Activated naive CD4-positive, alpha-beta T cell treated with Interleukin-2 at 50 U/mL for 16 hours (primary cell): ENCODE results near the gene UGT1A7.
A peak's percentile ranks its signal among the peaks of the same experiment; 100 is the strongest.
"Not testable (repeated sequence)": the region's sequence is repeated elsewhere in the genome, so short reads cannot be mapped to it uniquely, and the experiment has no call there.

ENCODE experiments used
- DNase-seq: peaks from one replicate; pipeline ENCODE4 v3.0.0-alpha.2; 2020

Gene UGT1A7

DNA sequence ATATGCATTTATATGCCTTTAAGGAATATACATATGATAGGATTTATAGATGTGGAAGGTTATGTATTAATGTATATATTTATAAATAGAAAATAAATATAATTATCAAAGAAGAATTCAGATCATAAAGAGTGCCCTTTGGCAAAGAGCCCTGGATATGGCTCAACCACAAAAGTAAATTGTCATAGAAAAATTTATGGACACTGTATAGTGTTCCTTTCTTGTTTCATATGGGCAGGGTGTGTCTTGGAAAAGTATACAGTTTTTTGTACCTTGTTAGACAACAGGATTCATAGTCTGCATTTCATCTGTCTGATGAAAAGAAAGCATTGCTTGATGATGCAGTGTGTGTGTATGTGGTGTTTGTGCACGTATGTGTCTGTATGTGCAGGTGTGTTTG is 2.9 kb downstream of the UGT1A7 start:
- no peak for DNase-seq

DNA sequence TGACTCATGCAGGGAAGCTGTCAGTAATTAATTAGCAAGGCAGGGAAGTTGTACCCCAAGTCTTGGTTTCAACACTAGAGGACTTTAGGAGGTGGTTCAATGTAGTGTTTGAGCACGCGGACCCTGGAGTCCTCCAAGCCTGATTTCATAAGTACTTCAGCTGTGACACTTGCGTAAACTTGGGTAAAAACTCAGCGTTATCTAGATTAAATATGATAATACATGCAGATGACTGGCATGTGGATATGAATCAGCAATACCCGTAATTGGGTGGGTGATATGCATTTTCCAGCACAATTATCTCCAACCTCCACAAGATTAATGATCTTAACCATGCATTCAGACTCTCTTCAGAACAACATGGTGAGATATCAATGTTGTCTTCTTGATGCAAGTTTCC is 5.2 kb downstream of the UGT1A7 start:
- DNase-seq, result no peak

DNA sequence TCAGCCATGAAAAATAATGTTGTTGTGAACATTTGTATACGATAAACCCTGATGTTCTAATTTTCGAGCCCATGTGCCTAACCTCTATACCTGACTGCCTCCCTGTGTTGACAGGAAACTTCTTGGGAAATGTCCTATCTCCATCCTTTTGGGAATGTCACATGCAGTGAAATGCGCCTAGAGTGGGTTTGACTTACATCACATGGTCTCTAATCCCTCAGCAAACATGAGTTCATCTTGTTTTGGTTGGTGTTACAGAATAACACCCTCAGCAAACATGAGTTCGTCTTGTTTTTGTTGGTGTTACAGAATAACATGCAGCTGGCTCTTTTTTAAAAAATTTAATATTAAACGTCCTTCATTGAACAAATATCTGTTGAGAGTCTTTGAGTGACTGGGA is 6.6 kb downstream of the UGT1A7 start:
- no peak for DNase-seq

DNA sequence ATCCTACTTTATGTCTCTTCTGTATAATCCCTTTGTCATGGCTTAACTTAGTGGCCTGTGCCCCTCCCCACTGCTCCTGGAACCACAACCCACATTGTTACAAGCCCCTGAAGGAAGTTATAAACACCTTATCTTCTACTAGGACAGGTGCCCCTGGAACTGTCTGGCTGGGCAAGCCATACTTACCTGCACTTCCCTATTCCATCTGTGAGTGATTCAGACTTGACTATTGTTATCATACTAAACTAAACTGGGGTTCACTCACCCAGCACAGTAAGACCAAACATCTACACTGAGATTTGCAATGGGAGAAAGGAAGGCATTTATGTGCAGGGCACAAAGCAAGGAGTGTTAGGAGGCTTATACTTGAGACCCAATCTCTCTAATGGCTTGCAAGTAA is 7.3 kb downstream of the UGT1A7 start:
- no peak for DNase-seq

DNA sequence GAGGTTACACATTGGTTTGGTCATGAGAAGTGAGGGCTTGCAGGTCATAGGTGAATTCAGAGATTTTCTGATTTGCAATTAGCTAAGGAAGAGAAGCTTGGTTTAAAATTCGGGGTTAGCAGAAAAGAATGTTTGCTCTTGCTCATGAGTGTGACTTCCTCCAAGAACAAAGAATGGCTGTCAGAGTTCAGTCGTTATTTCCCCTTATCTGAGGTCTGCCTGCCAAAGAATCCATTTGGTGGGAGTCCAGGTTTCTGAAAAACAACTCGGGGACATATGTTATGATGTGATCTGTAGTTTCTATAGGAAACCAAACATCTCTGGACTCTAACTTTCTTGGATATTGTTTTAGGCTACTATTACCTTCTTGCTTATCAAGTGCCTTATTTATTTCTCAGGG is 7.8 kb downstream of the UGT1A7 start:
- DNase-seq, result no peak

DNA sequence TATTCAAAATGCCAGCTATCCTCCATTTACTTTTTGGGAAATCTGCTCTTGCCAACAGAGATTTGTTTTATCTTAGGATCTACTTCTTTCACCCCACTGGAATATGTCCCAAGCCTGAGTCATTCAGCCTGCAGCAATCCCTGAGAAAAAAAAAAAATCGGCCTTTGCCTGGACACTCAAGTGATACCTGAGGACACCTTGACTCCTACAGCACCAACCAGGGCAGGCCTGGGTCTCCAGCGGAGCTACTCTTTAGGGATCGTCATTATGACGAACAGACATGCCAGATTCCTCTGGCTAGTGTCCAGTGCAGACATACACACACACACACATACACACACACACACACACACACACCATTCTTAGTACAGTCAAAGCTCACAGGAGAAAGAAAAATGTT is 8.7 kb downstream of the UGT1A7 start:
- DNase-seq, result no peak

DNA sequence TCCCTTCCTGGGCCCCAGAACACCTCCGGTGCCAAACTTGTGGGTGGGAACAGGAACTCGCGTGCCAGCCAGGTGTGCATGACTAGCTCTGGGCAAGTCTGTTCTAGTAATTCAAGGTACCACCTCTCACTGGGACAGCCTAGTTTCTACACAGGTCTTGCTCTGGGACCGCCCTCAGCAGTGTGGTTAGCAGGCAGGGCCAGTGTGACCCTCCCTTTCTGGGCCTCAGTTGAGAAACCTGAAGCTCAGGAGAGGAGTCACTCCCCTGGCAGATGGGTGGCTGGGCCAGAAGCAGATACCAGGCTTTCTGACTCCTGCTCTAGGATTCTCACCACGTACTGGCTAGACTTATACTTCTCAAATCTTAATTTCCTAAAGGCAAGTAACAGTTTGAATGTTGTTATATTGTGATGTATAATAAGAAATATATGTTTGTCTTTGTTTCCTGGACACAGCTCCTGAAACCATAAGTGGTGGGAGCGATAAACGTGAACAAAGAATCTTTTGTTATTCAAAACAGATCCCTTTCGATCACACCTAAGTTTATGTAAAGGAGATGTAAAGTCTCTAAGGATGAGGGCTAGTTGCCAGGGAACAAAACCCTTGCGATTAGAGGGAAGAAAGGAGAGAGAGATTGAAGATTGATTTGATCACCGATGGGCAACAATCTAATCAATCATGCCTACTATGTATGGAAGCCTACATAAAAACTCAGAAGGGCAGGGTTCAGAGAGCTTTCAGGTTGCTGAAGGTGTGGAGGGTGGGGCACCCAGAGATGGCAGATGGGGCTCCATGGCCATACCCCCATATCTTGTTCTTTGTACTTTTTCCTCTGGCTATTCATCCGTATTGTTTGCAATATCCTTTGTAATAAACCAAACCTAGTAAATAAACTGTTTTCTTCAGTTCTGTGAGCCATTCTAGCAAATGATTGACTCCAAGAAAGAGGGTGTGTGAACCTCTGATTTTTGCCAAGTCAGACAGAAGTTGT is 10.0 kb downstream of the UGT1A7 start:
- no peak for DNase-seq

DNA sequence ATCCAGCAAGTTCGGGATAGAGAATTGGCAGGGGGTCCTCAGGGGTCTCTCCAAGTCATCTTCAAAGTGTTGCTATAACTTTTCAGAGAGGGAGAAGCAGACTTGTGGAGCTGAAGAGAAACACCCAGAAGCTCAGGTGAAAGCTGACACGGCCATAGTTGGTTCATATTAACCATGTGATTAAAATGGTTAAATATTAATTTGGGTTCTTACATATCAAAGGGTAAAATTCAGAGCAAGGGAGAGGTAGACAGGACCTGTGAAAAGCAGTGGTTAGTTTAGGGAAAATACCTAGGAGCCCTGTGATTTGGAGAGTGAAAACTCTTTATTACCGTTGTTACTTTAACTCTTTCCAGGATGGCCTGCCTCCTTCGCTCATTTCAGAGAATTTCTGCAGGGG is 10.9 kb downstream of the UGT1A7 start, which contains the start of gene UGT1A6:
UGT1A6 (plus strand) TSS at position 243 of the 400 bp plus-strand sequence; CDS start at position 358, 115 bp downstream.
- DNase-seq, result no peak

DNA sequence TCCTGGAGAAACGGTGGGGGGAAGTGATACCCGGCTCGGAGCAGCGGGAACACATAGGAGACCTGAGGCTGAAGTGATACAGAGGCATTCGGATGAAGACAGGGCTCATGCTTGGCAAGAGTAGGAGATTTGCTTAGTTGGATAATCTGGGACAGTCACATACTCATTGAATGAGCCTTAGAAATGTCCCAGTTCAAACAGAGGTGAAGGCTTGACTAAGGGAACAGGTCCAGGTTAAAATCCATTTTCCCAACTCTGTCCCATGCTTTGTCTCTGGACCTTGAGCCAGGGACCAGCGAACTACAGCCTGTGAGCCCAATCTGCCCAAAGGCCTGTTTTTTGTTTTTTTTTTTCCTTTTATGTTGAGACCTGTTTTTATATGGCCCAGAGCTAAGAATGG is 12.3 kb downstream of the UGT1A7 start:
- DNase-seq, result no peak

DNA sequence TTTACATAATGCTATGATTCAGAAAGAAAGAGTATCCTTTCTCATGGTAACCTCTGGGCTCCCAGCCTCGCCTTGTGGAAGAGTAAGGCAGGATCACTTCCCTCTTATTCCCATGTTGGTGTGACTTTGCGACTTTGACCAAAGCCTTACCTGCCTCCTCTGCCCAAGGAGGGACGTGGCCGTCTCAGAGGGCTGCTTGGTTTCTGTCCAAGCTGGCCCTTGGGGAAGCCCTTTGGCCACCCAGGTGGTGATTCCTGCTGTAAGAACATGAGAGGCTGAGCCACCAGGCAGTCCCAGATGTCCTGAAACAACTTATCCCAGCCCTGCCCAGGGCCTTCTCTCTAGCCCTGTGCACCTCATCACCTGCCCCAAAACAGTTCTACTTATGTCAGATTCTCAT is 17.0 kb downstream of the UGT1A7 start:
- DNase-seq, result no peak

DNA sequence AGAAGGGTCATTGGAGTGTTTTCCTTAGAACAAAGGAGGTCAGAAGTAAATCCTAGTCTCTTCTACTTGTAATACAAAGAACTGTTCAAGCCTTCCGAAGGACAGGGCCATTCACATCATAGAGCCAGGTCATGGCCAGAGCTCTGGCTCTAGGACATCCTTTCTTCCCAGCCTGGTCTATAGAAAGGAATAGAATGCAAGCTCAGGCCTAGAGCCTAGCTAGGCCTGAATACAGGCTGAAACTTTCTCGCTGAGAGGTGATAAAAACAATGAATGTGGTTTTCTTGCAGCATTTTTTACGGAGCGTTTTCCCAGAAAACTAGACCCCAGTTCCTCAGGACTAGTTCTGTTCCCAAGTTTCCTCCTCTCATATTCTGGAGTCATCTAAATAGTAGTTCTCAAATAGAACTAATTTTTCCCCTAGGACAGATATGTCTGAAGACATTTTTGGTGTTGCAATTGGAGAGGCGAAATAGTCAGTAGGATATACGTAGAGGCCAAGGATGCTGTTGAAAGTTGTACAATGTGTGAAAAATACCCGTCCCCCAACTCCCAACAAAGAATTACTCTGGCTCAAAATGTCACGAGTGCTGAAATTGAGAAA is 17.8 kb downstream of the UGT1A7 start:
- DNase-seq, result no peak

DNA sequence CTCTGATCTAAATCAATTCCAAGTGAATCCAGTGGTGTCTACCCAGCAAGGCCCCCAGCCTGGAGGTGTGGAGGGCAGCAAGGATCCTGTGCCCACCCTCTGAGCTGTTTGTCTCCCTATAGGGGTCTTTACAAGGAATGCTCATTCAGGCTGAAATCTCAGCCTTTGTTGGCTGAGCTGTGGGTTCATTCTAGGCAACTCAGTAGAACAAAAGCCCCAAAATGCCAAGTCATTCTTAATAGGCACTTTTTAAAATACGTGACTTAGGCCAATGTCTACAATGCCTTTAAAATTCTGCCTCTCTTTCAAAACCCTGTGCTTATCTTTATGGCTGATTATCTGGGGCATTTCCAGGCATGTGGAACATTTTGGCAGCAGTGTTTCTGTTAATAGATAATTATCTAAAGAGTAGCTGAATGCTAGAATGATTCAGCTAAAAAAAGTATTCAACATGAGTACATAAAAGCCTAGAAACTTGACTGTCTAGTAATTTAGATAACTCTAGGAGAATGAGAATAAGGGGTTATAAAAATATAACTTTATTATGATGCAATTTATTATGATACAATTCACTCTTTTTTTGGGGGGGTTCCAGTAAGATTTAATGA is 18.4 kb downstream of the UGT1A7 start:
- no peak for DNase-seq

DNA sequence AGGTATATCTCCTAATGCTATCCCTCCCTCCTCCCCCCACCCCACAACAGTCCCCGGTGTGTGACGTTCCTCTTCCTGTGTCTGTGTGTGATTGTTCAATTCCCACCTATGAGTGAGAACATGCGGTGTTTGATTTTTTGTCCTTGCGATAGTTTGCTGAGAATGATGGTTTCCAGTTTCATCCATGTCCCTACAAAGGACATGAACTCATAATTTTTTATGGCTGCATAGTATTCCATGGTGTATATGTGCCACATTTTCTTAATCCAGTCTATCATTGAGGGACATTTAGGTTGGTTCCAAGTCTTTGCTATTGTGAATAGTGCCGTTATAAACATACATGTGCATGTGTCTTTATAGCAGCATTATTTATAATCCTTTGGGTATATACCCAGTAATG is 19.1 kb downstream of the UGT1A7 start:
- DNase-seq, result not testable (repeated sequence)

DNA sequence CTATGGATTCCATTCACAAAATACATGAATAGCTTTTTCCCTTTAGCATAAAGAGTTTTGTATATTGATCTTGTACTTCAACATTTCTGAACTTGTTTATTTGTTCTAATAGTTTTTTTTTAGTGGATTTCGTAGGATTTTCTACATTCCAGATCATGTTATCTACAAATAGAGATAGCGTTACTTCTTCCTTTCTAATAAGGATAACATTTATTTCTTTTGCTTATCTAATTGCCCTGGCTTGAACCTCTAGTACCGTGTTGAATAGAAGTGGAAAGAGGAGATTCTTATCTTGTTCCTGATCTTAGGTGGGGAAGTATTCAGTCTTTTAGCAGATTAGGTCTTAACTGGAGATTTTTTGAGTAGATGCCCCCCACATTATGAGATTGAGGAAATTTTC is 20.5 kb downstream of the UGT1A7 start:
- no peak for DNase-seq

DNA sequence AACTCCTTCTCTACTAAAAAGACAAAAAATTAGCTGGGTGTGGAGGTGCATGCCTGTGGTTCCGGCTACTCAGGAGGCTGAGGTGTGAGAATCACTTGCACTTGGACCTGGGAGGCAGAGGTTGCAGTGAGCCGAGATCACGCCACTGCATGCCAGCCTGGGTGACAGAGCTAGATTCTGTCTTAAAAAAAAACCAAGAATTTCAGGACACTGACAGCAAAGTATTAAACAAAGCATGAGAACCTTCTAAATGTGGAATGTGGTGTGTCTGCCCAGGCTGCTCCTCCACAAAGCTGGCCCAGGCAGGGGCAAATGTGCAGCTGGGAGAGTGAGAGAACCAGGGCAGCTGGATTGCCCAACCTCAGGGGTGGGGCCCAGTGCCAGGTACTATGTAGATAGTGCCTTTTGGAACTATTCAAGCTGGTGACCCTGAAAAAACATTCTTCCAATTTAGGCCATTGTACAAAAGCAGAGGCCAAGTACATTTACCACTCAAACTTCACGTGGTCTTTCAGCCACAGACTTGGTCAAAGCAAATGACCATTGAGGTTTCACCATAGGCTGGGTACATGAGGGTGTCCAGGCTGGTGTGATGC is 24.3 kb downstream of the UGT1A7 start:
- DNase-seq, result no peak

DNA sequence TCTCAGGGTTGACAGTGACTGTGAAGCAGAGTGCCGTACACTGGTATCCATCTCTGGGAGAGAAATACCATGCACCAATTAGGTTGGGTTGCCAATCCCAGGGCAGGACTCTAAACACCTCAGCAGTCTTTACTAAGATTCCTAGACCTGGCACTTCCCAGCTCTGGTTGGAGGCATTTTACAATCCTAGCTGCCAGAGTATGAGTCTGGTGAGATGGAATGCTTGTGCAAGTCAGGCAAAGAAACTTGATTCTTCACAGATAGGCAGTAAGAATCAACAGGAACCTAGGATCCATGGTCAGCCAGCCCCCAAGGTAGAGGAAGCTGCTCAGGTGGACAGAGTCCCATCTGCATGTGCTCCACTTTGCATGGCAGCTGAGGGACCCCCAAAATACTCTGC is 25.0 kb downstream of the UGT1A7 start:
- no peak for DNase-seq

DNA sequence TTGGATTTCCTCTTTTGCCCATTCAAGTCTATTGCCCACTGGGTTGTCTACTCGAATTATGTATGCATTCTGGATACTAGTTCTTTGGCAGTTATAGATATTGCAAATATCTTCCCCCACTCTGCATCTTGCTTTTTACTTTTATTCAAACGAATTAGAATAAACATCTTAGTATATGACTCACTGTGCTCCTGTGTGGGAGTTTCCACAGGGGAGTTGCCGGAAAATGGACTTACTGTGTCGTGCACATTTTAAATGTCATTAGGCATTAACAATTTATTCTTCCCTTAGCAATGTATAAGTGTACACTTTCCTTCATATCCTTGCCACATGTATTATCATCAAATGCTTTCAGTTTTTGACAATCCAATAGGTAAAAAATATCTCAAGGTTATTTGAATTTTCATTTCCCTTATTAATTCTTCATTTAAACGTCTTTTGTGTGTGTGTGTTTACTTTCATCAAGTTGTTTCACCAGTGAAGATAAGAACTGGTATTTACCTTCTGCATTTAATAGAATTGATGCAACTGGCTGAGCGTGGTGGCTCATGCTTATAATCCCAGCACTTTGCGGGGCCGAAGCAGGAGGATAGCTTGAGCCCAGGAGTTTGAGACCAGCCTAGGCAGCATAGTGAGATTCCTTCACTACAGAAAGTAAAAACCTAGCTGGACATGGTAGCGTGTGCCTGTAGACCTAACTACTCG is 26.4 kb downstream of the UGT1A7 start:
- no peak for DNase-seq

DNA sequence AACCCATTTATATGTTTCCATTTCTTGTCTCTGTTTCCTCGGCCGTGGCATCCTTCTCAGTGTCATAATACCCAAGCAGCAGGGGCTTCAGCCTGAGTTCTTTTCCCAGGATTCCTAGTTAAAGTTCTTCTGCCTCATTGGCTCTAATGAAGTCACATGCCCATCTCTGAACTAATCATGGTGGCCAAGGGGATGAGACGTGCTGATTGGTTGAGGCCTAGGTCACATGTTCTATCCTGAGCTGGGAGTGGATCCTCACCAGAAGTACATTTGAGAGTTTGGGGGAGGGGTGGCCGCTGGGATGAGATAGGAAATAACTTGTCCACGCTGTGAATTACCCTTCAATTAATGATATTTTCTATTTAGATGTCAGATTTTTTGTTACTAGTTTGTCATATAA is 27.2 kb downstream of the UGT1A7 start:
- DNase-seq, result no peak

DNA sequence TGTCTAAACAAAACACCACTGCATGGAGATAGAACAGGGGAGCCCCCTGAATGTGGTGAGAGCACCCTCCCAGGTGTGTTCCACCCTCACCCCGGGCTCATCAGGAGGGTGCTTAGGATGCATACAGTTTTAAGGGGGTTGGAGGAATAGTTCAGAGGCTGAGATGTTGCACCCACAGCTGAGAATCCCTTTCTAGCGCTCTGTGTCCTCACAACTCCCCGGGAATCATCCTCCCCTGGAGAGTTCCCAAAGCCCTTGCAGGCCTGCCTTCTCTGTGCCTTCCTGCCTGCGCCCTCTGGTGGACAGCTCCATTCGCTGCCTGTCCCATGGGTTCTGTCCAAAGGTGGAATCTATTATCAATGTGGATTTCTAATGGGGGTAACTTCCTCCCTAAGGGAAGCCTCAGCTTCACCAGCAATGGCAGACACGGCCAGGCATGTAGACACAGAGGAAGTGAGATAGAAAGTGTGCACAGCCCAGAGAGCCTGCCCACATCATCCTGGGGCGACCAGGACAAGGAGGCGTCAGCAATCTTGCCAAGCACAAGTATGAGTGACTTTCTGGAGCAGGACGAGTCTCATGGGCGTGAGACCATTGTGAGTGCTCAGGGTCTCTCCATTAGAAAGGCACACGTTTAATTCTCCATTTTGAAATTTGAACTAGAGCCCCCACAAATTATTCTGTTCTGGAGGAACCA is 29.8 kb downstream of the UGT1A7 start:
- DNase-seq, result peak; percentile 62

DNA sequence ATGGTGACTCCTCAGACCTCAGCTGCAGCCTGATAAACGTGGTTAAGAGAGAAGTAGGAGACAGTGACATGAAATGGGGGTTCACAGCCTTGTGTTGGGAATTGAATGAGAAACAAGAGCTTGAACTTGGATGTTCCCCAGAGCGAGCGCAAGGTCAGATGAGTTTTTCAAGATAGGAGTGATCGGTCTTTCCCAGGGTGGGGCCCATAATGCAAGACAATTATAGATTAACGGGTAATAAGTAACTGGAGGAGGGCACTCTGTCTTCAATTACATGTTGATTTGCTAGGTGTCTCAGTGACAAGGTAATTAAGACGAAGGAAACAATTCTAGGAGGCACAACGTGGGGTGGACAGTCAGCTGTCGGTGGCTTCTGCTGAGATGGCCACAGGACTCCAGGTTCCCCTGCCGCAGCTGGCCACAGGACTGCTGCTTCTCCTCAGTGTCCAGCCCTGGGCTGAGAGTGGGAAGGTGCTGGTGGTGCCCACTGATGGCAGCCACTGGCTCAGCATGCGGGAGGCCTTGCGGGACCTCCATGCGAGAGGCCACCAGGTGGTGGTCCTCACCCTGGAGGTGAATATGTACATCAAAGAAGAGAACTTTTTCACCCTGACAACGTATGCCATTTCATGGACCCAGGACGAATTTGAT is 31.0 kb downstream of the UGT1A7 start, which contains the start of gene UGT1A5:
UGT1A5 (plus strand) TSS at position 297 of the 651 bp plus-strand sequence; CDS start at position 382, 85 bp downstream.
- DNase-seq, result no peak

DNA sequence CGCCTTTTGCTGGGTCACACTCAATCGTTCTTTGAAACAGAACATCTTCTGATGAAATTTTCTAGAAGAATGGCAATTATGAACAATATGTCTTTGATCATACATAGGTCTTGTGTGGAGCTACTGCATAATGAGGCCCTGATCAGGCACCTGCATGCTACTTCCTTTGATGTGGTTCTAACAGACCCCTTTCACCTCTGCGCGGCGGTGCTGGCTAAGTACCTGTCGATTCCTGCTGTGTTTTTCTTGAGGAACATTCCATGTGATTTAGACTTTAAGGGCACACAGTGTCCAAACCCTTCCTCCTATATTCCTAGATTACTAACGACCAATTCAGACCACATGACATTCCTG is 31.5 kb downstream of the UGT1A7 start:
- DNase-seq, result no peak

DNA sequence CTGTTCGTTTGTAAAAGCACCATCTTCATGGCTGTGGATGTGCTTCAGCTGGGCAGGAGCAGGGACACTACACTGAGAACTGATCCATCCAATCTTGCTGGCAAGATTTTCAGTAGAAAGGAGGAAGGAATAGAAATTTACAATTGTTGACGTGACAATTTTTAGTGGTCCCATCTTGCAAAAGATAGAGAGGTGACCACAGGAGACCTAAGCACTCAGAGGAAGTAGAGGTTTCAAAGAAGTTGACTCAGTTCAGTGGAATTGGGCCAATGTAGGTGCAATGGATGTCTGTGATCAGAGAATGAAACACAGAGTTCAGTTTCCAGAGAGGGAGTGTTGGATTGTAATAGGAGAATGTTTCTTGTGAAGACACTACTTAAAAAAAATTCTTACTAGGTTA is 32.4 kb downstream of the UGT1A7 start:
- DNase-seq, result no peak
